HEK293 (cell line): ENCODE data around the gene PCID2.
A peak's percentile ranks its signal among the peaks of the same experiment; 100 is the strongest.
"Not testable (repeated sequence)": the region's sequence is repeated elsewhere in the genome, so short reads cannot be mapped to it uniquely, and the experiment has no call there.

Source experiments
- CTCF ChIA-PET: fragments of 350-600 bp; formaldehyde crosslinking; extraction: SDS; loops from one replicate; lab custom pipeline; 2021; ENCODE audit warnings: antibody characterized with exemption; lab: Yijun Ruan, JAX
- POLR2A ChIA-PET: fragments of 300-600 bp; formaldehyde crosslinking; extraction: SDS; loops from one replicate; lab custom pipeline; 2020; ENCODE audit warnings: antibody characterized with exemption, inconsistent platforms; lab: Yijun Ruan, JAX
- H3K27ac ChIP-seq: fragments of 200-500 bp; sonication (Bioruptor generic); 2 replicates; pipeline ENCODE4 v1.5.1; 2014; ENCODE audit warnings: low read depth, low read length, control low read depth, inconsistent platforms; ENCODE audit errors: extremely low read depth
- H3K36me3 ChIP-seq, 2 experiments: fragments of 200-500 bp in 1 of 2; sonication (Bioruptor generic) in 1 of 2; 1 replicate in 1 of 2; 2 replicates in 1 of 2; pipeline ENCODE4 v1.5.1; 2014 to 2017; ENCODE audit warnings: inconsistent platforms in 2 of 2, low read length in 2 of 2; ENCODE audit not compliant: control insufficient read depth in 2 of 2, insufficient read depth in 1 of 2
- H3K4me1 ChIP-seq: fragments of 200-500 bp; sonication (Bioruptor generic); 2 replicates; pipeline ENCODE4 v1.5.1; 2014; ENCODE audit warnings: mild to moderate bottlenecking, low read length, inconsistent platforms; ENCODE audit not compliant: control insufficient read depth, insufficient read depth
- H3K4me3 ChIP-seq: 2 replicates; pipeline ENCODE4 v1.5.1; 2011; ENCODE audit warnings: low read depth, mild to moderate bottlenecking, control low read depth, low read length, moderate library complexity
- H3K9me3 ChIP-seq: fragments of 200-500 bp; sonication (Bioruptor generic); 2 replicates; pipeline ENCODE4 v1.5.1; 2014; ENCODE audit warnings: low read depth, low read length, inconsistent platforms; ENCODE audit not compliant: control insufficient read depth, insufficient read depth
- GLI4 ChIP-seq: fragments of 450-650 bp; formaldehyde crosslinking; IDR thresholded peaks from 2 replicates; pipeline ENCODE4 v1.5.1; 2016; ENCODE audit warnings: missing biosample characterization, missing genetic modification characterization
- TSHZ1 ChIP-seq: fragments of 450-650 bp; formaldehyde crosslinking; IDR thresholded peaks from 2 replicates; pipeline ENCODE4 v1.5.1; 2016; ENCODE audit warnings: missing biosample characterization, missing genetic modification characterization, borderline replicate concordance
- ZIC2 ChIP-seq: fragments of 450-650 bp; formaldehyde crosslinking; IDR thresholded peaks from 2 replicates; pipeline ENCODE4 v1.5.1; 2016; ENCODE audit warnings: missing biosample characterization, missing genetic modification characterization
- ZNF132 ChIP-seq: fragments of 450-650 bp; formaldehyde crosslinking; IDR thresholded peaks from 2 replicates; pipeline ENCODE4 v1.5.1; 2017; ENCODE audit warnings: missing biosample characterization, missing genetic modification characterization, borderline replicate concordance
- ZNF157 ChIP-seq: fragments of 450-650 bp; formaldehyde crosslinking; IDR thresholded peaks from 2 replicates; pipeline ENCODE4 v1.5.1; 2016; ENCODE audit warnings: missing biosample characterization, missing genetic modification characterization
- ZNF175 ChIP-seq: fragments of 450-650 bp; formaldehyde crosslinking; IDR thresholded peaks from 2 replicates; pipeline ENCODE4 v1.5.1; 2016; ENCODE audit warnings: missing biosample characterization, missing genetic modification characterization
- ZNF239 ChIP-seq: fragments of 450-650 bp; formaldehyde crosslinking; IDR thresholded peaks from 2 replicates; pipeline ENCODE4 v1.5.1; 2016; ENCODE audit warnings: missing biosample characterization, missing genetic modification characterization
- ZNF335 ChIP-seq: fragments of 450-650 bp; formaldehyde crosslinking; conservative IDR thresholded peaks from 2 replicates; pipeline ENCODE4 v1.5.1; 2016; ENCODE audit warnings: missing biosample characterization, missing genetic modification characterization
- ZNF600 ChIP-seq: fragments of 450-650 bp; formaldehyde crosslinking; IDR thresholded peaks from 2 replicates; pipeline ENCODE4 v1.5.1; 2016; ENCODE audit warnings: missing biosample characterization, missing genetic modification characterization
- ZNF704 ChIP-seq: fragments of 450-650 bp; formaldehyde crosslinking; IDR thresholded peaks from 2 replicates; pipeline ENCODE4 v1.5.1; 2016; ENCODE audit warnings: missing biosample characterization, missing genetic modification characterization
- ZNF76 ChIP-seq: fragments of 450-650 bp; formaldehyde crosslinking; IDR thresholded peaks from 2 replicates; pipeline ENCODE4; 2016; ENCODE audit warnings: low read depth, missing biosample characterization, missing genetic modification characterization, borderline replicate concordance
- ZNF792 ChIP-seq: fragments of 450-650 bp; formaldehyde crosslinking; IDR thresholded peaks from 2 replicates; pipeline ENCODE4 v1.5.1; 2016; ENCODE audit warnings: missing biosample characterization, missing genetic modification characterization

PCID2 gene

GRCh38 chr13:113166266-113166665 lies 42.2 kb downstream of the PCID2 start:
- CTCF ChIA-PET = no interaction called here
- POLR2A ChIA-PET = no interaction called here
- H3K4me3 ChIP-seq = no peak overlapping the region
- peaks cover 0 to 17% of the 10 kb centered on the region in 2 experiments; a peak in 2 of 3 replicates for H3K36me3 ChIP-seq
- TF ChIP-seq ZNF239 (tag by site-specific recombination) = no peak
- no peak for TF ChIP-seq ZNF76 (tag by site-specific recombination)
- TF ChIP-seq ZNF157 = no peak
- TF ChIP-seq TSHZ1 = no peak
- no peak for TF ChIP-seq GLI4
- no peak for TF ChIP-seq ZNF175 (tag by site-specific recombination)
- no peaks in the 10 kb centered on the region for H3K4me1 ChIP-seq
- H3K27ac ChIP-seq = no peak overlapping the region
- H3K9me3 ChIP-seq = no peaks in the 10 kb centered on the region

GRCh38 chr13:113164492-113164891 lies 44.0 kb downstream of the PCID2 start:
- no peak overlapping the region for H3K27ac ChIP-seq
- ChIA-PET POLR2A (no interaction called here), CTCF (no interaction called here)
- TF ChIP-seq ZNF704 (tag by site-specific recombination) = no peak
- TF ChIP-seq ZNF132 (tag by site-specific recombination) = no peak
- no peak overlapping the region for H3K4me3 ChIP-seq
- no peaks in the 10 kb centered on the region for H3K4me1 ChIP-seq
- H3K36me3 ChIP-seq = peaks cover 0 to 10% of the 10 kb centered on the region in 2 experiments; a peak in 2 of 3 replicates
- no peaks in the 10 kb centered on the region for H3K9me3 ChIP-seq

GRCh38 chr13:113162783-113163685 lies 45.4 kb downstream of the PCID2 start:
- ChIA-PET CTCF (no interaction called here), POLR2A (no interaction called here)
- Histone ChIP-seq H3K9me3 (no peaks in the 10 kb centered on the region), H3K36me3 (peaks cover 0 to 3% of the 10 kb centered on the region in 2 experiments; a peak in 1 of 3 replicates), H3K4me3 (no peak overlapping the region), H3K27ac (no peak overlapping the region), H3K4me1 (no peaks in the 10 kb centered on the region)
- TF ChIP-seq ZNF600 (tag by site-specific recombination) = 0 out of 2 replicates have a peak, but pooled peaks have one; percentile 45
- peak; percentile 92 for TF ChIP-seq ZNF335 (tag by site-specific recombination)
- TF ChIP-seq ZIC2 (tag by site-specific recombination) = 0 out of 2 replicates have a peak, but pooled peaks have one; percentile 12
- no peak for TF ChIP-seq ZNF792 (tag by site-specific recombination)

GRCh38 chr13:113161975-113162374 lies 46.5 kb downstream of the PCID2 start:
- POLR2A ChIA-PET, CTCF ChIA-PET: not testable (repeated sequence)

More at GRCh38 chr13:113161975-113162374, 46.5 kb downstream of the PCID2 start:
- not testable (repeated sequence) for H3K27ac ChIP-seq, H3K9me3 ChIP-seq, H3K4me3 ChIP-seq, H3K4me1 ChIP-seq, H3K36me3 ChIP-seq
